HG02571 (cell line): ENCODE results near the gene RBFOX2.
"Not testable (repeated sequence)": the region's sequence is repeated elsewhere in the genome, so short reads cannot be mapped to it uniquely, and the experiment has no call there.

Experiments
- ATAC-seq: cut with Tn5 transposase; IDR thresholded peaks from one replicate; pipeline ENCODE4 v1.9.1; 2021; ENCODE audit warnings: mild to moderate bottlenecking, moderate library complexity; ENCODE audit not compliant: unreplicated experiment

RBFOX2 gene

DNA sequence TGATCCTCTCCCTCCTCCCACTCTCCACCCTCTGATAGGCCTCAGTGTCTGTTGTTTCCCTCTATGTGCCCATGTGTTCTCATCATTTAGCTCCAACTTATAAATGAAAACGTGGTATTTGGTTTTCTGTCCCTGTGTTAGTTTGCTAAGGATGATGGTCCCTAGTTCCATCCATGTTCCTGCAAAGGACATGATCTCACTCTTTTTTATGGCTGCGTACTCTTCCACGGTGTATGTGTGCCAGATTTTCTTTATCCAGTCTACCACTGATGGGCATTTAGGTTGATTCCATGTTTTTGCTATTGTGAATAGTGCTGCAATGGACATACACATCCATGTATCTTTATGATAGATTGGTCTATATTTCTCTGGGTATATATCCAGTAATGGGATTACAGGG lies 15.9 kb upstream of the RBFOX2 start:
- not testable (repeated sequence) for ATAC-seq

DNA sequence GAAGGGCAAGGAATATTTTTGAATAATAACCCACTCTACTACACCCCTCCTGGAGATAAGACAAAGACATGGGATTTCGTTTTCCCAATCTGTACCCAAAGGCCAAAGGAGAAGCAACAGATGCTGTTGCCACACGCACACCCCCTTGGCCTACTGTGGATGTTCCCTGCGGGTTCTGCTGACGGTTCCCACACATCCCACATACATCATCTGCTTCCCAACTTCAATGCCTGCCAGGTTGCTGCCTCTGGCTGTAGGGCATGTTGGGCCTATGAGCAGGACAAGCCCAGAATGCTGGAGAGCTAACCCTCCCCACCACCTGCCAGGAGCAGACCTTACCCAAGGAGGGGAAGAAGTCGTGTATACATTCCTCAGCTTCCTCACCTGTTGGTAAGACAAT lies 13.6 kb upstream of the RBFOX2 start:
- no peak for ATAC-seq

DNA sequence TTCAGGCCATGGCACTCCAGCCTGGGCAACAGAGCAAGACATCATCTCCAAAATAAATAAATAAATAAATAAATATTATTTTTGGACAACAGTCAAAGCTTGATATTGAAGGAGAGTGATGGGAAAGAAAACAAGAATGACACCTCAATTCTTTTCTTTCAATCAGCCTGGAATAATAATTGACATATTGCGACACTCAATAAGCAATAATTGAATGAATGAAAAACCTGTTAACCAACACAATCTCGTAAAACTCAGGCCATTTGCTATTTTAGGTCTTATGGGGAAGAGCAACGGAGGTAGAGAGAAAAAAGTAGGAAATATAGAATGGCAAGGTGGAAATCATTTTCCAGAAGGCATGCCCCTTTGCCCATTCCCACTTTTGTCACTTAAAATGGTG lies 10.5 kb upstream of the RBFOX2 start:
- no peak for ATAC-seq

DNA sequence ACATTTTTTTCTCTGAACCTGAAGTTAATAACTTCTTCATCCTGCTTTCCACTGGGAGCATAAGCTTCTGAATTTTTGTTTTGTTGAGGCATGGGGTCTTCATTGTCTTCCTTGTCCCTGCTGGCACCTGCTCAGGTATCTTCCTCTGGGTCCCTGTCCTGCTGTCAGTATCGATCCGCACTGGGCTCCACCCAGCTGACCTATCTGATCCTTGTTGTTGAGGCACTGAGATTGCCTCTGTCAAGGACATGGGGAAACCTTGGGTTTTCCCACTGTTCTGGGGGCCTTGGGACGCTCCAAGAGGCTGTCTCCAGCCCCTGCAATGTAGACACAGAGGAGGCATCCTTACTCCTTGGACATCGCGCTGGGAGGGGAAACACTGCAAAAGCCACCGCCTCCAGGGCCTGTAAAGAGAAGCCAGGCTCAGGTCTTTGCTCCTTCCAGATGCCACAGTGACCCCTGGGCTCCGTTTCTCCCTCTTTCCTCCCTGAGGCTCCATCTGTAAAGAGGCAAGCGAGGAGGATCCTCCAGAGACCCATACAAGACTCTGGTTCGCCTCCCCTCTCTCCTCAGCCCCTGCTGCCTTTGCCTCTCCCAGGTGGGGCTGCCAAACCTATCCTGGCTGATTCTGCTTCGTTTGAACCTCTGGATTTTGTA lies 8.6 kb upstream of the RBFOX2 start:
- ATAC-seq = no peak

- ATAC-seq = no peak
These were observed 7.6 kb upstream of the RBFOX2 start for GRCh38 chr22:36036167-36036624.

DNA sequence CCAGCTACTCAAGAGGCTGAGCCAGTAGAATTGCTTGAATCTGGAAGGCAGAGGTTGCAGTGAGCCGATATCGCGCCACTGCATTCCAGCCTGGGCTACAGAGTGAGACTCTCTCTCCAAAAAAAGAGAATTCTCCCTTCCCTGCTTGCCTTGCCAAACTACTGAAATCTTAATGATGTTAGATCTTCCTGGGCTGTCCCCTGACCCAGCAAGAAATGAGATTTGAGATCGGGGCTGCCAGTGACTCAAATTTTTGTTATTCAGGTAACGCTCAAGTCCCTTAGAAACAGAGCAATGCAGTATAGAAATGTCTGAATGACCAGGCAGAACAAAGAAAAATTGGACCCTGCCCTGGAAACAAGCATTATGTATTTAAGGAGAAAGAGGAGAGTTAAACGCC lies 4.0 kb upstream of the RBFOX2 start:
- ATAC-seq = no peak

GRCh38 chr22:36029406-36029755 lies 757 bp upstream of the RBFOX2 start:
- ATAC-seq = no peak

GRCh38 chr22:36027935-36028645 lies 534 bp downstream of the RBFOX2 start:
- no peak for ATAC-seq

- ATAC-seq = no peak
These were observed 1.1 kb downstream of the RBFOX2 start for GRCh38 chr22:36027579-36027934.

GRCh38 chr22:36026741-36027140 lies 1.9 kb downstream of the RBFOX2 start:
- no peak for ATAC-seq

DNA sequence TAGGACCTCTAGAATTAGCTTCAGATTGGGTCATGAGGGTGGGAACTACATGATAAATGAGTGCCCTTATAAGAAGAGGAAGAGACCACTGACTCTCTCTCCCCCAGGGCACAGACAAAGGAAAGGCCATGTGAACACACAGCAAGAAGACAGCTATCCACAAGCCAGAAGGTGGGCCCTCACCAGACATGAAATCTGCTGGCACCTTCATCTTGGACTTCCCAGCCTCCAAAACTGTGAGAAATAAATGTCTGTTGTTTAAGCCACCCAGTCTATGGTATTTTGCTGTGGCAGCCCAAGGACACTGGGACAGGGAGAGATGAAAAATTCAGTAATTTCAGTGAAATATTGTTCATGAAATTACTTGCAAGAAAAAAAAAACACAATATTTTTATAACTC lies 5.9 kb downstream of the RBFOX2 start:
- no peak for ATAC-seq

DNA sequence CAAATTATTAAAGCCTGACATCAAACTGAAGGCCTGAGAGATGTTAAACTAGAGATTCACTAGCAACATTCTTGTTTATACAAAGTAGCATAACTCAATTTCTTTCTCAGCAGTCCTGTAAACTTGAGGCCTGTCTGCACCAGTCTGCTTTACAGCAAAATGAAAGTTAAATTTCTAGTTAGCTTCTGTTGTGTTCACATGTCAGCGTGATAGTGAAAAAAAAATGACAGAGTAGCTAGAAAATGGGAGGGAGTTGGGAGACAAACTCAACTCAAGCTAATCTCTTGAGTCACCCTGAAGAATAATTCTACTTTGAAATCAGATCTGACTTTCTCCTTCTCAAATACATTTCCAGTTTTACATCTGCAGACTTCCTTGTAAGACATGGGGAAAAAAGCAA lies 6.5 kb downstream of the RBFOX2 start:
- no peak for ATAC-seq

DNA sequence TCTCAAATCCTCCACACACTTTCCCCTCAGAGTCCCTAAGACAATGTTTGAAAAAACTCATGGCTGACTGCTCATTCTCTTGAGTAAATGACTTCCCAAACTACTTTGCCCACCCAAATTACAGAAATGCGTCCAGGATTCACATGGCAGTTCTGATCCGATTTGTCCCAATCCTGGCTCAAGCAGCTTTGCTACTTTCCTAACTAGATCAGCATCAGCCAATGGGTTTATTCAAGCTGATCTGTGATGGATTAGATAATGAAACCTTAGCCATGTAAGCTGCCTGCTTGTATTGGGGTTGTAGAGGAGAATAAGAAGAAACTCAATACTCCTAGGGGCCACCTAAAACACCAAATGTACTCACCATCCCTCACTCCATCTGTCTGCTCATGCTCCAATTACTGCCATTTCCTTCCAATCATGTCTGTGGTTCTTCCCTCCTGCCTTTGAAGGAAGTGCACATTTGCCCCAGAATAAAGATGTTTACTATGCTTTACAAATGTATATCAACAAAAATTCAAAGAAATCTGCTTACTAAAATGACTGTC lies 6.9 kb downstream of the RBFOX2 start:
- ATAC-seq = no peak

GRCh38 chr22:36020865-36021264 lies 7.8 kb downstream of the RBFOX2 start:
- ATAC-seq = not testable (repeated sequence)

DNA sequence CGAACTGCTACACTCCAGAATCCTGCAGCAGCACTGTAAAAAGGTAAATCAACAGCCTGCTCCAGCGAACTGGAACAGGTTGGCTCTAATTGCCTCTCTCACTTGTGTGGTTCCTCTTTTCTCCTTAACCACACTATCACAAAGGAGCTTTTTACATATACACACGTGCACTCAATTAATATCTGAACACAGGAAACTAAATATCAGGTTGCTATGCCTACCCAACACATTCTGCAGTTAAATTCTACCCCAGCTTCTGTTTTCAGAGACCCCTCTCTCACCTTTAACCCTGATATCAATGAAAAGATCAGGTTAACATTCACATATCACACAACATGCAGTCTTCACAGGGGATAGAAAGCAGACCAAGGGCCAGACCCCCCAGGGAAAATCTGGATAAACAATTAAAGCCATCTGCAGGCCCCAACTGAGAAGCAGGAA lies 11.0 kb downstream of the RBFOX2 start:
- ATAC-seq = no peak

DNA sequence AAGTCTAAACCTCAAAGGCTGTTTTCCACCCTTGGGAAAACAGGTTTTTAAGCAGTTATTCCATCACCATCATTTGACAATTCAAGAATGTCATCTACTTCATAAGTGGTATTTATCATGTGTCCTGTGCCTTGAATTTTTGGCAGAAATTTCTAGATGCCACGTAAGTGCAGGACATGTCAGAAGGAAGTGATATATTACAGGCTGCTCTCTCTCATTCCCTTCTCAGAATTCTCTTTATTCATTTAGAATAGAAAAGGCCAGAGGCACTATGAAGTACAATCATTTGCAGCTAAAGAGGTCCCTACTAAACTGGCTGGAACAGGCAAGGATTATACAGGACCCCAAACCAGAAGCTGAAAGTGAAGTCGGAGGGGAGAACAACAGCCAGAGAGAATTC lies 11.9 kb downstream of the RBFOX2 start:
- ATAC-seq = no peak

- no peak for ATAC-seq
These were observed 12.7 kb downstream of the RBFOX2 start for GRCh38 chr22:36015811-36016529.

DNA sequence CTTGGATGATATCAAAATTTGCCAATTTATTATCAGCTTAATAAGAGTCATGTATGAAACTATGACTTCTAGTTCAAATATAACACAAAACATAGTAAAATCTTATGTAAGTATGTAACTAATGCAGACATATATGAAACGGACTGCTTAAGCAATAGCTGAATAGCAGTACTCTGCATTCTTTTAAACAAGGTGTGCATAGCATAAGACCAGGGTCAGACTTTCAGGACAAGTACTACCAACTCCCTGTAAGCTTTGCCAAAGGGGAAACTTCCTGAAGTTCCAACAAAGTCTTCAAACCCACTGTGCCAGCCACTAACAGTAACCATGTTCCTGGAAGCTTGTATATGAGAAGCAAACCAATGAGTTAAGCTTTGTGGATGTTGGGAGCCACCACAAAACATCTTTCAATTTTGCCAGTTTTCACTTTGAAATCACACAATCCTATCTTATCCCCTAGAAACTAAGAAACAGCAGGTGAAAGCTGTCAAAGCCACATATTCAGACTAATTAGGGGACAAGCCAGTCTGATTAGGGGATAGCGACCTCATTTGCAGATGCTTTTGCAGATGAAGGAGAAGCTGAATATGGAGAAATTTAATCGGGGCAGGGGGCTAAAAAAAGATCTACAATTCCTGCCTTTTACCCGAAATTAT lies 13.3 kb downstream of the RBFOX2 start:
- no peak for ATAC-seq

- ATAC-seq = no peak
These were observed 14.0 kb downstream of the RBFOX2 start for GRCh38 chr22:36014546-36015074.

DNA sequence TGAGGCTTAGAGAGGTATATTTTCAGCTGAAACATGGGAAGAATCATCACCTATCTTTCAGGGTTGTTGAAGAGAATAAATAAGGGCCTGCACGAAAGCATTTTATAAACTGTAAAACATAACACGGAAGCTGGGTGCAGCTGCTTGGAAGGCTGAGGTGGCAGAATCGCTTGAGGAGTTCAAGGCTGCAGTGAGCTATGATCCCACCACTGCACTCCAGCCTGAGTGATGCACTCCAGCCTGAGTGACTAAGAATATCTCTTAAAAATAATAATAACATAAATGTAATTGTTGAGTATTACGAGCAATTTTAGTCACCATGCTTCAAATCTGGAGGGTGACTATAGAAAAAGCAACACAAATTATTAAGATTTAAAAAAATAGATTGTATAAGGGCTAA lies 16.3 kb downstream of the RBFOX2 start:
- ATAC-seq = no peak

DNA sequence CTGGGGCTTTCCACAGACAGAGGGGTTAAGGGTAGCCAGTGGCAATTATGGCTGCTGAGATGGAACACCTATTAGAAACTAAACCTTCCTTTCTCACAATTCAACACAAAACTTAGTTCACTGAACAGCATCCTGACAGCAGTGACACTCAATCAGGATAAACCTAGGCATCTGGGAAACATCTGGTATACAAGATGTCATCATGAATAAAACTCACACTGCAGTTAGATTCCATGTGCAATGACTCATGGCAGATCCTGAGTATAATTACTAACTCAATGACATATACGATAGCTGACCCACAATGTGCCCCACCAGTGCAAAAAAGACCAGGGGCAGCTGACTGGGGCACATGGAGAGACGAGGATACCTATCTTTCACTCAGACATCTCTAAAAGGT lies 17.7 kb downstream of the RBFOX2 start:
- no peak for ATAC-seq
